Sigmoid colon (tissue), 4 donors: ENCODE measurements around the gene PNKP.

Experiments used
- EP300 ChIP-seq, 4 donors: sonication (generic); formaldehyde crosslinking; IDR thresholded peaks; one replicate each; pipeline ENCODE4 v1.6.1; 2017; ENCODE audit warnings: antibody characterized with exemption in 4 of 4
- POLR2AphosphoS5 ChIP-seq, 4 donors: sonication (generic); formaldehyde crosslinking; IDR thresholded peaks; one replicate each; pipeline ENCODE4 v1.6.1; 2017; ENCODE audit warnings: antibody characterized with exemption in 4 of 4
- TF ChIP-seq, protein P1 (sequence below), 4 experiments: fragments of 450-650 bp in 3 of 4; fragments of 200-600 bp in 1 of 4; IDR thresholded peaks; one replicate each; pipeline ENCODE4 v1.5.1; 2016 to 2019; ENCODE audit warnings: antibody characterized with exemption in 4 of 4, mild to moderate bottlenecking in 3 of 4, moderate library complexity in 2 of 4

DNA sequence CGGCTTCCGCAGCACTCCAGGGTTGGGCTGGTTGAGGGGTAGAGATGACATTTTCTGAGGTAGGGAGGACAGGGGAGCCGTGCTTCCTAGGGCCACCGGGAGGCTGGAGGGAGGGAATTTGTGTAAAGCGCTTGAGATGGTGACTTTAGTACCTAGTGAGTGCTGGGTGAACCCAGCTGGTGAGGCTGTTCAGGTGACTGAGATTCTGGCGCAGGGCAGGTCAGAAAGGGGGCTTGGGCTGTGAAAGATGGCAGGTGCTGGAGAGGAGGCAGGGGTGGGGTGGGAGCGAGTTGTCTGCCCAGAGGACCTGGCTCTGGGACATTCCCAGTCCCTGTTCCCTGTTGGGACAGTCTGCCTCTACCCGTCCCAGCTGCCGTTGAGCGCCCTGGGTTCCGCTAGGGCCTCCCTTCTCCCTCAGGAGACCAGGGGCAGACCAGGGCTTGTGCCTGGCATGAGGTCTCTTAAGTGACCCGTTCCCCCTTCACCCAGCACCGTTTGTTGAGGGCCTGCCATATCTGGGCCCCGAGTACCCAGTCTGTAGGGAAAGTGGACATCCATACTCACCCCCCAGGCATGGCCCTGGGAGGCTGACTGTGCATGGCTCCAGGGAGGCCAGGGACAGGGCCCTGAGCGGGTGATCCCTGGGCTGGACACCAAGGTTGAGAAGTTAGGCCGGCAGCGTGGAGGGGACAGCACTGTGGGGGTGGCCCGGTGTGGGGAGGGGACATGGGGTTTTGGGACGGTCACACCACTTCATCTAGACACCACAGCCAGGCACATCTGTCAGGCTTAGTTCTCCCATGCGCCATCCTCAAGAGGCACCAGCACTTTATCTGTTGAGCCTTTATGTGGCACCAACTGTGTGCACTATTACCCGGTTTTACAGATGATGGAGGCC lies 11.5 kb downstream of the PNKP start:
- TF ChIP-seq, protein P1, sequence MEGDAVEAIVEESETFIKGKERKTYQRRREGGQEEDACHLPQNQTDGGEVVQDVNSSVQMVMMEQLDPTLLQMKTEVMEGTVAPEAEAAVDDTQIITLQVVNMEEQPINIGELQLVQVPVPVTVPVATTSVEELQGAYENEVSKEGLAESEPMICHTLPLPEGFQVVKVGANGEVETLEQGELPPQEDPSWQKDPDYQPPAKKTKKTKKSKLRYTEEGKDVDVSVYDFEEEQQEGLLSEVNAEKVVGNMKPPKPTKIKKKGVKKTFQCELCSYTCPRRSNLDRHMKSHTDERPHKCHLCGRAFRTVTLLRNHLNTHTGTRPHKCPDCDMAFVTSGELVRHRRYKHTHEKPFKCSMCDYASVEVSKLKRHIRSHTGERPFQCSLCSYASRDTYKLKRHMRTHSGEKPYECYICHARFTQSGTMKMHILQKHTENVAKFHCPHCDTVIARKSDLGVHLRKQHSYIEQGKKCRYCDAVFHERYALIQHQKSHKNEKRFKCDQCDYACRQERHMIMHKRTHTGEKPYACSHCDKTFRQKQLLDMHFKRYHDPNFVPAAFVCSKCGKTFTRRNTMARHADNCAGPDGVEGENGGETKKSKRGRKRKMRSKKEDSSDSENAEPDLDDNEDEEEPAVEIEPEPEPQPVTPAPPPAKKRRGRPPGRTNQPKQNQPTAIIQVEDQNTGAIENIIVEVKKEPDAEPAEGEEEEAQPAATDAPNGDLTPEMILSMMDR (IDR thresholded peaks at IDR 0.05) = no peak
- no peak for TF ChIP-seq EP300 (IDR thresholded peaks at IDR 0.05)
- no peak for TF ChIP-seq POLR2AphosphoS5 (IDR thresholded peaks at IDR 0.05)
